GM18526 (cell line): ENCODE measurements around the gene GRK6.
A peak's percentile ranks its signal among the peaks of the same experiment; 100 is the strongest.

Experiments used
- POLR2A ChIP-seq: IDR thresholded peaks from 3 replicates; pipeline ENCODE4 v1.6.1; 2011; ENCODE audit not compliant: insufficient read length; ENCODE audit errors: extremely low read depth

GRK6 gene

GRCh38 chr5:177410575-177410974, 15.9 kb upstream of the GRK6 start:
- TF ChIP-seq POLR2A, result no peak

- TF ChIP-seq POLR2A, result peak; percentile 21
Observed at GRCh38 chr5:177412603-177413233, 13.8 kb upstream of the GRK6 start.

GRCh38 chr5:177414481-177414880, 12.0 kb upstream of the GRK6 start:
- TF ChIP-seq POLR2A, result no peak

- TF ChIP-seq POLR2A, result no peak
Observed at GRCh38 chr5:177419046-177419445, 7.4 kb upstream of the GRK6 start.

GRCh38 chr5:177421062-177421798, 5.2 kb upstream of the GRK6 start:
- no peak for TF ChIP-seq POLR2A

GRCh38 chr5:177423671-177424070, 2.8 kb upstream of the GRK6 start:
- no peak for TF ChIP-seq POLR2A

- no peak for TF ChIP-seq POLR2A
Observed at GRCh38 chr5:177425196-177425800, 1.2 kb upstream of the GRK6 start.

- TF ChIP-seq POLR2A, result peak; percentile 88
Observed at GRCh38 chr5:177425801-177426565, 493 bp upstream of the GRK6 start.

GRCh38 chr5:177427211-177427822, 841 bp downstream of the GRK6 start:
- no peak for TF ChIP-seq POLR2A

GRCh38 chr5:177427919-177428573, 1.6 kb downstream of the GRK6 start:
- TF ChIP-seq POLR2A, result no peak

GRCh38 chr5:177428574-177429217, 2.2 kb downstream of the GRK6 start:
- no peak for TF ChIP-seq POLR2A

GRCh38 chr5:177429248-177430040, 3.0 kb downstream of the GRK6 start:
- TF ChIP-seq POLR2A, result peak; percentile 36

GRCh38 chr5:177430140-177430951, 3.9 kb downstream of the GRK6 start:
- no peak for TF ChIP-seq POLR2A
